Measurements from ENCODE around the gene CLRN1. TPM values are rescaled to one million over a fixed set of nuclear protein-coding genes. Genes with fewer than 3 reads are reported as not detected.

The CLRN1 gene
- total and polyA plus RNA-seq, 2 of the 13 experiments (the other 11 are each of a cell fraction or from before 2014, with no cell fraction given), result not detected

- no peak for ATAC-seq
- Histone ChIP-seq H3K9me3 (ENCODE audit: low read length) (no peaks in the 10 kb centered on the region), H3K27me3 (ENCODE audit: control insufficient read depth in 1 of 2, insufficient read depth in 2 of 2, low read length in 2 of 2) (peaks cover 0 to 1% of the 10 kb centered on the region in 2 experiments; a peak in 1 of 5 replicates), H3K27ac (ENCODE audit: extremely low read length, insufficient read depth, low read length) (no peak overlapping the region), H3K4me2 (ENCODE audit: low read depth, low read length) (no peak overlapping the region), H2AFZ (ENCODE audit: low read length) (no peak overlapping the region), H3K4me1 (ENCODE audit: insufficient read depth, low read length) (no peaks in the 10 kb centered on the region), H3K36me3 (replicated peaks in 1 of 2; ENCODE audit: control insufficient read depth in 1 of 2, insufficient read depth in 2 of 2, low read length in 2 of 2) (no peaks in the 10 kb centered on the region), H4K20me1 (ENCODE audit: insufficient read depth, low read length) (no peaks in the 10 kb centered on the region), H3K79me2 (ENCODE audit: insufficient read depth, low read length) (no peaks in the 10 kb centered on the region), H3K4me3 (replicated peaks in 1 of 3; ENCODE audit: insufficient read depth in 1 of 3, low read depth in 2 of 3, low read length in 3 of 3) (no peak overlapping the region), H3K9ac (ENCODE audit: insufficient read depth, low read depth, low read length) (no peak overlapping the region)
- DNase-seq (ENCODE audit: low spot score), result no peak
- intact Hi-C loops (cut with micrococcal nuclease; ENCODE audit: unreplicated experiment) (no loop called here), in situ Hi-C loops (cut with HindIII; ENCODE audit: extremely low pct_ligation_motif_present, low pct_unique_long_range_greater_than_20kb) (no loop called here)
- 6% methylated on average over 6 of the region's 6 CpGs for WGBS (ENCODE audit: low lambda C conversion rate)
- CTCF ChIA-PET (ENCODE audit: low intra/inter-chr PET ratio, low total read pairs), result no interaction called here
- no peak for FAIRE-seq
- POLR2A ChIA-PET, result no interaction called here
- no TSS peak for BruUV-seq (replicated peaks)
- TF ChIP-seq ZC3H4 (CRISPR knock-in tag; IDR thresholded peaks at IDR 0.05; ENCODE audit: borderline replicate concordance), result no peak
- no peak for TF ChIP-seq ZNF720 (CRISPR knock-in tag; IDR thresholded peaks at IDR 0.05)
- TF ChIP-seq HDAC6 (IDR thresholded peaks at IDR 0.05; ENCODE audit: low read depth, low read length), result no peak
- TF ChIP-seq ZFP82 (CRISPR knock-in tag; IDR thresholded peaks at IDR 0.05; ENCODE audit: borderline replicate concordance), result no peak
- TF ChIP-seq PAWR (CRISPR knock-in tag; IDR thresholded peaks at IDR 0.05; ENCODE audit: borderline replicate concordance), result no peak
- no peak for TF ChIP-seq RFXAP (CRISPR knock-in tag; IDR thresholded peaks at IDR 0.05; ENCODE audit: borderline replicate concordance)
- TF ChIP-seq IRF2 (CRISPR knock-in tag; IDR thresholded peaks at IDR 0.05), result no peak
- TF ChIP-seq PCBP1 (IDR thresholded peaks at IDR 0.05; ENCODE audit: borderline replicate concordance, low read depth, low read length), result no peak
These were observed 16.2 kb downstream of the CLRN1 start for GRCh38 chr3:150956376-150956775.

- no peaks in the 10 kb centered on the region for H4K20me1 ChIP-seq (ENCODE audit: insufficient read depth, low read length)
- H3K4me2 ChIP-seq (ENCODE audit: low read depth, low read length), result no peak overlapping the region
- no TSS peak for BruUV-seq (replicated peaks)
- H3K27me3 ChIP-seq (ENCODE audit: control insufficient read depth in 1 of 2, insufficient read depth in 2 of 2, low read length in 2 of 2), result peaks cover 0 to 1% of the 10 kb centered on the region in 2 experiments; a peak in 1 of 5 replicates
- in situ Hi-C loops (cut with HindIII; ENCODE audit: extremely low pct_ligation_motif_present, low pct_unique_long_range_greater_than_20kb), result no loop called here
- CTCF ChIA-PET (ENCODE audit: low intra/inter-chr PET ratio, low total read pairs), result no interaction called here
- FAIRE-seq, result no peak
- no peaks in the 10 kb centered on the region for H3K4me1 ChIP-seq (ENCODE audit: insufficient read depth, low read length)
- H3K27ac ChIP-seq (ENCODE audit: extremely low read length, insufficient read depth, low read length), result no peak overlapping the region
- POLR2A ChIA-PET, result no interaction called here
- H3K79me2 ChIP-seq (ENCODE audit: insufficient read depth, low read length), result no peaks in the 10 kb centered on the region
- DNase-seq (ENCODE audit: low spot score), result no peak
- no peaks in the 10 kb centered on the region for H3K36me3 ChIP-seq (replicated peaks in 1 of 2; ENCODE audit: control insufficient read depth in 1 of 2, insufficient read depth in 2 of 2, low read length in 2 of 2)
- ATAC-seq, result 0 out of 3 replicates have a peak, but pooled peaks have one; percentile 28
- H3K9me3 ChIP-seq (ENCODE audit: low read length), result no peaks in the 10 kb centered on the region
- H2AFZ ChIP-seq (ENCODE audit: low read length), result no peak overlapping the region
- WGBS (ENCODE audit: low lambda C conversion rate), result 41% methylated on average over 13 of the region's 13 CpGs
- H3K4me3 ChIP-seq (replicated peaks in 1 of 3; ENCODE audit: insufficient read depth in 1 of 3, low read depth in 2 of 3, low read length in 3 of 3), result no peak overlapping the region
- no peak overlapping the region for H3K9ac ChIP-seq (ENCODE audit: insufficient read depth, low read depth, low read length)
- intact Hi-C loops (cut with micrococcal nuclease; ENCODE audit: unreplicated experiment), result no loop called here
- TF ChIP-seq SOX13 (IDR thresholded peaks at IDR 0.05) (no peak), SOX13 (CRISPR knock-in tag; conservative IDR thresholded peaks at IDR 0.05 in 1 of 2, IDR thresholded peaks at IDR 0.05 in 1 of 2) (no peak), POLR2G (IDR thresholded peaks at IDR 0.05; ENCODE audit: low read depth, low read length) (no peak), PBX2 (CRISPR knock-in tag; IDR thresholded peaks at IDR 0.05) (no peak), LBX2 (CRISPR knock-in tag; IDR thresholded peaks at IDR 0.05; ENCODE audit: borderline replicate concordance) (no peak), ZNF234 (CRISPR knock-in tag; conservative IDR thresholded peaks at IDR 0.05) (no peak)
These were observed 20.6 kb downstream of the CLRN1 start for GRCh38 chr3:150951923-150952322.

Measured in HepG2 (cell line).